GDM1 (cell line): Measurements from ENCODE around the gene TYW1.
"Not testable (repeated sequence)": the region's sequence is repeated elsewhere in the genome, so short reads cannot be mapped to it uniquely, and the experiment has no call there.

Source experiments
- DNase-seq: peaks from one replicate; lab custom pipeline; 2025; lab: John Stamatoyannopoulos, UW

Gene TYW1

GRCh38 chr7:67045496-67045995, 48.9 kb downstream of the TYW1 start:
- DNase-seq, result no peak

DNA sequence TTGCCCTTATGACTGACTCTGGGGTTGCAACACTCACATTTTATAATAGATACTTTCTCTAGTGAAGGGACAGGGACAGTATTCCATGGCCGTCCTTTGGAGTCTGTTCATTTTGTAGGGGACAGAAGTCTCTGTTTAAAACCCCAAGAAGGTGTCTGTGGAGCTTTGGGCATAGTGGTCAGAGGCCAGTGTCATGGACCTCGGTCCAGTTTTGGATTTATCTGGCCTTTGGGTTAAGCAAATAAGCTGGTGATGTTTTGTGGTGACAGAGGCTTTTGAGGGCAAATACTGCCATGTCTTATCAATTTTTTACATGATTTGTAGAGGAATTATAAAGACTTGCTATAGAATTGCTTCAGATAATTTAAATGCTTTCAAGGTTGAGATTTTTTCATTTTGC, 50.2 kb downstream of the TYW1 start:
- not testable (repeated sequence) for DNase-seq

- not testable (repeated sequence) for DNase-seq
Observed at GRCh38 chr7:67049908-67050307, 53.3 kb downstream of the TYW1 start.

GRCh38 chr7:67052161-67052560, 55.5 kb downstream of the TYW1 start:
- DNase-seq, result not testable (repeated sequence)

GRCh38 chr7:67056683-67057082, 60.0 kb downstream of the TYW1 start:
- no peak for DNase-seq

- DNase-seq, result not testable (repeated sequence)
Observed at GRCh38 chr7:67061321-67061720, 64.7 kb downstream of the TYW1 start.

DNA sequence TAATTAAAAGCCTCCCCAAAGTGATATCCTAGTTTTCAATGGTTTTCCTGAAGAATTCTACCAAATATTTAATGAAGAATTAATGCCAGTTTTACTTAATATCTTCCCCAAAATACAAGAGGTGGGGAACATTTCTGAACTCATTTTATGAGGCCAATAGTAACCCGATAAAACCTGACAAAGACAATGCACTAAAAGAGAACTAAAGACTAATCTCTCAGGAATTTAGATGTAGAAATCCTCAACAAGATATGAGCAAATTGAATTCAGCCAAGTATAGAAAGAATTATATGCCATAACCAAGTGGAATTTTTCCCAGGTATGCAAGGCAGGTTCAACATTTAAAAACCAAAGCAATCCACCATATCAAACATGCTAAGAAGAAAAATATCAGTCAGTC, 66.2 kb downstream of the TYW1 start:
- DNase-seq, result not testable (repeated sequence)

DNA sequence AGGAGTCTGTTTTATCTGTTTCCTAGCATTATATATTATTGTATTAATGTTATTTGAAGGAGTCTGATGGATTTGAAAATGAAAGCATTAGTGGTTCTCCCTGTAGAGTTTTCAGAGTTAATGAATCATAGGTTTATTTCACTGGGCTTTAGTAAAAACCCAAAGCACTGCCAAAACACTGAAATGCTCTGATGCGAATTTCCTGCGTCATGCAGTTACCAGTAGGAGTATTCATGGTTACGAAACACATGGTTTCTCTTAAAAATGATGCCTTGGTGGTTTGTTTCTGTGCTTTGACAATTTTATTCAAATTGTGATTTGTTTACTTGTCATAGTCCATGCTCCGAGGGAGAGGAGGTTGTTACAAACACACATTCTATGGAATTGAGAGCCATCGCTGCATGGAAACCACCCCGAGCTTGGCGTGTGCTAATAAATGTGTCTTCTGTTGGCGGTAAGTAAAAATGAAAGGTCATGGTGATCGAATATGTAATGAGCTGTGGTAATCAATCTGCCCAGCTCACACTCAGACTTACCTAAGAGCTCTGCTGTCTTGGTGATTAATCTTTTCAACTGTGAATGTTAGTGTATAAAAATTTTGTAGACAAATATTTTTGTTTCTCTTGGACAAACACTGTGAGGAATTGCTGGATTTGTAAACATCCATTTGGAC, 70.5 kb downstream of the TYW1 start:
- not testable (repeated sequence) for DNase-seq

GRCh38 chr7:67076120-67076519, 79.5 kb downstream of the TYW1 start:
- DNase-seq, result not testable (repeated sequence)

DNA sequence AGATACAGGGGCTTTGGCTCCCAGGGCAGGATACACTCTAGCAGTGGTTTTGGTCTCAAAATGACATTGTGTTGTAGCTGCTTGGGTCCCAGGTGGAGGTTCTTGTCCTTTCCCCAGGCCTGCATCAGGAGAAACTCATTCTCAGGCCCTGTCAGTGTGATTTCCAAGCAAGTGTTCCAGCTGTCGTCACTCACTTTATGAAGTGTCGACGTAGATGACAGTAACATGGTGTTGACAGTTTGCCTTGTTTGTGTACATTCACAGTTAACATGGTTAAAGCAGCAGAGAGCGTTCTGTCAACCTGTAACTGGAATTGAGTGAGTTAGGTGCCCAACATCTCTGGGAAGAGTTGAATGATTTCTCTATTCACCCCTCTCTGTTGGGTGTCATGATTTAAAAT, 86.2 kb downstream of the TYW1 start:
- not testable (repeated sequence) for DNase-seq

DNA sequence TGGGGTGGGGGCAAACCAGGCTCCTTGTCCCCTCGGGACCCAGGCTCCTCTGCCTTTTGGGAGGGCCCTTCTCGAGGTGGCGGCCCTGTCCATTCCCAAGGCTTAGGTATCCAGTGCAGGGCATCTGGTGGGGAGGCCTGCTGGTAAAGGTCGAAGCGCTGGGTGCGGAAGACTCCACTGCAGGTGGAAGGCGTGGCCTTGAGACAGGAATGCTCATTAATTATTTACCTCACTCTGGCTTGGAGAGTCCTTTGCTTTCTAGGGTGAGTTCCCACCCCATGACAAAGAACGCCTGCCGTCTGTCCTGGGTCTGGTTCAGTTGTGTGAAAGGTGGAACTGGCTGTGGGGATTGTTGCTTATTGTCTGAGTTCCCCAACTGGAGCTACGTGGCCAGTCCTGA, 92.6 kb downstream of the TYW1 start:
- DNase-seq, result not testable (repeated sequence)

DNA sequence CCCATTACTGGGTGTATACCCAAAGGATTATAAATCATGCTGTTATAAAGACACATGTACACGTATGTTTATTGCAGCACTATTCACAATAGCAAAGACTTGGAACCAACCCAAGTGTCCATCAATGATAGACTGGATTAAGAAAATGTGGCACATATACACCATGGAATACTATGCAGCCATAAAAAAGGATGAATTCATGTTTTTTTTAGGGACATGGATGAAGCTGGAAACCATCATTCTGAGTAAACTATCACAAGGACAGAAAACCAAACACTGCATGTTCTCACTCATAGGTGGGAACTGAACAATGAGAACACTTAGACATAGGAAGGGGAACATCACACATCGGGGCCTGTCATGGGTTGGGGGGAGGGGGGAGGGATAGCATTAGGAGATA, 94.4 kb downstream of the TYW1 start:
- not testable (repeated sequence) for DNase-seq

DNA sequence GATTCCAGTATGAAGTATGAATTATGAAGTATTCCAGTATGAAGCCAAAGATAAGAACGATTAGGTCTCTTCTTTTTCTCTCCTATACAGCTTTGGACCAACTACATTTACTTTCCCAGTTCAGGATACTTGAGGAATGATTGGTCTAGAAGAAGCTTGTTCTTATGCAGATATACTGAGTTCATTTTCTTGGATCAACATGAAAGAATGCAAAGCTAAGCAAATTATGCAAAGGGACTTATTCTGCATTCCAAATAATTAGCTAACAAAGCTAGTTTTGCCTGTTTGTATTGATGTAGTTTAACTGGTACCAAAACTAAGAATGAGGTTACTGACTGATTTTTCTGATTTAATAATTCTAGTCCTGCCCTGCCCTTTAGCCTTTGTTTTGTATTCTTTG, 101.4 kb downstream of the TYW1 start:
- not testable (repeated sequence) for DNase-seq

- not testable (repeated sequence) for DNase-seq
Observed at GRCh38 chr7:67099406-67099805, 102.8 kb downstream of the TYW1 start.

- DNase-seq, result not testable (repeated sequence)
Observed at GRCh38 chr7:67100038-67100437, 103.4 kb downstream of the TYW1 start.

- DNase-seq, result no peak
Observed at GRCh38 chr7:67100956-67101361, 104.3 kb downstream of the TYW1 start.

DNA sequence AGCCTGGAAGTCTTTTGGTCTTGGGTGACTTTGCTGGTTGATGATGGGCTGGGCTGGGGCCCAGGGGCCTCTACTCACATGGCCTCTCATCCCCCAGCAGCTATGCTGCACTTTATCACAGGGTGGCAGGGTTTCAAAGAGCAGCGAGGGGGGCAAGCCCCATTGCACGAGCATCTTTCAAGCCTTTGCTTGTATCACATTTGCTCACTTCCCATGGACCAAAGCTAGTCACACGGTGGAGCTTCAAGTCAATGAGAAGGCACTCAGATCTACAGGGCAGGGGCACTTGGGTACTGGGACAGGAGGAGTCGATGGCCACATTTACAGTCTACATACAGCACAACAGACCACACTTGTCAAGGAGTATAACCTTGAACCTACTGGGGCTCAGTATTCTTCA, 108.3 kb downstream of the TYW1 start:
- DNase-seq, result not testable (repeated sequence)

DNA sequence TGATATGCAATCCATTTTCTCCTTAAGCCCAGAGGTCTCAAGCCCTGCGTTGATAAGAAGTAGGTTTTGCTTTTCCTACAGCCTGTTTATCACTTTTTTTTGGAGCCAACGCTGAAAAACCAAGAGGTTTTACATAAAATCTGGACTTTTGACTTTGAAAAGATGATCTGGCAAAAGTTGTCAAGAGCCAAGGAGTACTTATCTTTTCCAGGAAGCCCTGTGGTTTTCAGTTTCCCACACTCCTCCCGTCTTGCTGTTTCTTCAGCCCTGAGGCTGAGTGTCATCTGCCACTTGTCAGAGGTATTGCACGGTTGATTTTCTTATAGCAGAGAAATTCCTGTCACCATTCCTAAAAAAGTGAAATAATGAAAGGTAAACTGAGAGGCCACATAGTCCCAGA, 108.7 kb downstream of the TYW1 start:
- DNase-seq, result no peak

- DNase-seq, result not testable (repeated sequence)
Observed at GRCh38 chr7:67106255-67106654, 109.6 kb downstream of the TYW1 start.

GRCh38 chr7:67111342-67111741, 114.7 kb downstream of the TYW1 start:
- not testable (repeated sequence) for DNase-seq

- DNase-seq, result not testable (repeated sequence)
Observed at GRCh38 chr7:67114483-67115246, 118.0 kb downstream of the TYW1 start.

GRCh38 chr7:67120491-67120890, 123.9 kb downstream of the TYW1 start:
- not testable (repeated sequence) for DNase-seq

- DNase-seq, result not testable (repeated sequence)
Observed at GRCh38 chr7:67128257-67128656, 131.6 kb downstream of the TYW1 start.
